Left renal pelvis (tissue), 4 donors: ENCODE measurements around the gene HNF1B. TPM values are rescaled to one million over a fixed set of nuclear protein-coding genes. Genes with fewer than 3 reads are reported as not detected.
"Not testable (repeated sequence)": the region's sequence is repeated elsewhere in the genome, so short reads cannot be mapped to it uniquely, and the experiment has no call there.

Experiments used
- DNase-seq, 4 donors: peaks; one replicate each; pipeline ENCODE4 v3.0.0-alpha.2; 2013; ENCODE audit warnings: low read depth in 4 of 4, low spot score in 3 of 4
- polyA plus RNA-seq, 4 donors: library from polyadenylated mRNA; unstranded; fragments of 120-200 nt; gene quantifications; one replicate each; pipeline ENCODE4 v1.2.1, GENCODE V29; 2013; ENCODE audit not compliant: insufficient read length in 4 of 4

The HNF1B gene
- polyA plus RNA-seq, 4 donors = 1.5 to 122 (median 114) TPM

GRCh38 chr17:37708616-37709212 is 36.1 kb downstream of the HNF1B start:
- no peak for DNase-seq

- DNase-seq = peak in 1 of 4 donors; percentile 32
Measured at GRCh38 chr17:37708008-37708615, 36.7 kb downstream of the HNF1B start.

- no peak for DNase-seq
Measured at GRCh38 chr17:37706446-37706845, 38.4 kb downstream of the HNF1B start.

- no peak for DNase-seq
Measured at GRCh38 chr17:37702598-37702997, 42.3 kb downstream of the HNF1B start.

- no peak for DNase-seq
Measured at GRCh38 chr17:37701496-37701898, 43.4 kb downstream of the HNF1B start.

- no peak for DNase-seq
Measured at GRCh38 chr17:37700881-37701280, 44.0 kb downstream of the HNF1B start.

- no peak for DNase-seq
Measured at GRCh38 chr17:37699285-37699973, 45.4 kb downstream of the HNF1B start.

- DNase-seq = no peak
Measured at GRCh38 chr17:37698911-37699255, 46.0 kb downstream of the HNF1B start.

- DNase-seq = no peak
Measured at GRCh38 chr17:37698132-37698910, 46.5 kb downstream of the HNF1B start.

- DNase-seq = no peak
Measured at GRCh38 chr17:37697381-37697780, 47.5 kb downstream of the HNF1B start.

- no peak for DNase-seq
Measured at GRCh38 chr17:37696366-37696765, 48.5 kb downstream of the HNF1B start.

GRCh38 chr17:37695726-37696125 is 49.1 kb downstream of the HNF1B start:
- DNase-seq = no peak

- DNase-seq = no peak
Measured at GRCh38 chr17:37694734-37695133, 50.1 kb downstream of the HNF1B start.

GRCh38 chr17:37693328-37693727 is 51.5 kb downstream of the HNF1B start:
- no peak for DNase-seq

- no peak for DNase-seq
Measured at GRCh38 chr17:37691807-37692206, 53.1 kb downstream of the HNF1B start.

GRCh38 chr17:37689317-37689716 is 55.5 kb downstream of the HNF1B start:
- no peak for DNase-seq

- DNase-seq = no peak
Measured at GRCh38 chr17:37683454-37683984, 61.3 kb downstream of the HNF1B start.

GRCh38 chr17:37682007-37682406 is 62.9 kb downstream of the HNF1B start:
- DNase-seq = no peak

GRCh38 chr17:37679995-37680394 is 64.9 kb downstream of the HNF1B start:
- not testable (repeated sequence) for DNase-seq

GRCh38 chr17:37678036-37678435 is 66.8 kb downstream of the HNF1B start:
- no peak for DNase-seq

- no peak for DNase-seq
Measured at GRCh38 chr17:37677021-37677420, 67.8 kb downstream of the HNF1B start.
